Measurements from ENCODE around the gene ADORA2B.

DNA sequence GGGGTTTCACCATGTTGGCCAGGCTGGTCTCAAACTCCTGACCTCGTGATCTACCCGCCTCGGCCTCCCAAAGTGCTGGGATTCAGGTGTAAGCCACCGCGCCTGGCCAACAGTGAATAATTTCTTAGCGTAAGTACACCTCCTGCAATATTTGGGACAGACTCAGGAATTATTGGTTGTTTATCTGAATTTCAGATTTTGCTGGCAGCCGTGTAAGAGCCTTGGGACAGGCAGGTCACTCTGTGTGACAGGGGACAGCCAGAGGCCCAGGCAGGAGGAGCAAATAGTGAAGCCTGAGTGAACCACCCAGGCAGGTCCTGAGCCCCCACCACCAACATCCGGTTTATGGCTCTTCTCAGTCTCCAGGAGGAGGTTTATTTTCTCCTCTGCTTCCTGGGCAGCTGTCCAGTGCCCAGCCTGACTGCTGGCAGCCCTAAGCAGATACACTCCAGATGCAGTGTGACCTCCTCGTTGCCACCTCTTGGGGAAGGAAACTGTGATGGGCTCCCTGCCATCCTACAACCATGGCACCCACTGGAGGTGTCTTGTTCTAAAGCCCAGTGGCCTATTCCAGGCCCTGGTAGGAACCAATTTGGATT, 26.2 kb upstream of the ADORA2B start:
- TF ChIP-seq ZNF221 (tag by site-specific recombination; IDR thresholded peaks at IDR 0.05; ENCODE audit: borderline replicate concordance) (no peak), ZSCAN16 (tag by site-specific recombination; IDR thresholded peaks at IDR 0.05) (no peak), ZNF175 (tag by site-specific recombination; IDR thresholded peaks at IDR 0.05) (no peak), ZNF121 (tag by site-specific recombination; IDR thresholded peaks at IDR 0.05) (no peak), ZEB2 (tag by site-specific recombination; IDR thresholded peaks at IDR 0.05) (no peak), EGR2 (tag by site-specific recombination; IDR thresholded peaks at IDR 0.05; ENCODE audit: low read depth) (no peak), BCL11A (tag by site-specific recombination; IDR thresholded peaks at IDR 0.05; ENCODE audit: low read depth) (no peak), ZBTB7A (tag by site-specific recombination; IDR thresholded peaks at IDR 0.05; ENCODE audit: low read depth) (no peak), ZFHX2 (tag by site-specific recombination; conservative IDR thresholded peaks at IDR 0.05) (no peak)
- TF ChIP-seq, protein P1, sequence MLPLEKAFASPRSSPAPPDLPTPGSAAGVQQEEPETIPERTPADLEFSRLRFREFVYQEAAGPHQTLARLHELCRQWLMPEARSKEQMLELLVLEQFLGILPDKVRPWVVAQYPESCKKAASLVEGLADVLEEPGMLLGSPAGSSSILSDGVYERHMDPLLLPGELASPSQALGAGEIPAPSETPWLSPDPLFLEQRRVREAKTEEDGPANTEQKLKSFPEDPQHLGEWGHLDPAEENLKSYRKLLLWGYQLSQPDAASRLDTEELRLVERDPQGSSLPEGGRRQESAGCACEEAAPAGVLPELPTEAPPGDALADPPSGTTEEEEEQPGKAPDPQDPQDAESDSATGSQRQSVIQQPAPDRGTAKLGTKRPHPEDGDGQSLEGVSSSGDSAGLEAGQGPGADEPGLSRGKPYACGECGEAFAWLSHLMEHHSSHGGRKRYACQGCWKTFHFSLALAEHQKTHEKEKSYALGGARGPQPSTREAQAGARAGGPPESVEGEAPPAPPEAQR (tag by site-specific recombination; IDR thresholded peaks at IDR 0.05), result no peak
- TF ChIP-seq, protein P2, sequence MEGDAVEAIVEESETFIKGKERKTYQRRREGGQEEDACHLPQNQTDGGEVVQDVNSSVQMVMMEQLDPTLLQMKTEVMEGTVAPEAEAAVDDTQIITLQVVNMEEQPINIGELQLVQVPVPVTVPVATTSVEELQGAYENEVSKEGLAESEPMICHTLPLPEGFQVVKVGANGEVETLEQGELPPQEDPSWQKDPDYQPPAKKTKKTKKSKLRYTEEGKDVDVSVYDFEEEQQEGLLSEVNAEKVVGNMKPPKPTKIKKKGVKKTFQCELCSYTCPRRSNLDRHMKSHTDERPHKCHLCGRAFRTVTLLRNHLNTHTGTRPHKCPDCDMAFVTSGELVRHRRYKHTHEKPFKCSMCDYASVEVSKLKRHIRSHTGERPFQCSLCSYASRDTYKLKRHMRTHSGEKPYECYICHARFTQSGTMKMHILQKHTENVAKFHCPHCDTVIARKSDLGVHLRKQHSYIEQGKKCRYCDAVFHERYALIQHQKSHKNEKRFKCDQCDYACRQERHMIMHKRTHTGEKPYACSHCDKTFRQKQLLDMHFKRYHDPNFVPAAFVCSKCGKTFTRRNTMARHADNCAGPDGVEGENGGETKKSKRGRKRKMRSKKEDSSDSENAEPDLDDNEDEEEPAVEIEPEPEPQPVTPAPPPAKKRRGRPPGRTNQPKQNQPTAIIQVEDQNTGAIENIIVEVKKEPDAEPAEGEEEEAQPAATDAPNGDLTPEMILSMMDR (tag by site-specific recombination; IDR thresholded peaks at IDR 0.05), result no peak

Data from HEK293 (cell line).